Retinal pigment epithelial cell (primary cell): ENCODE results near the gene PMEPA1.

Source experiments
- DNase-seq: peaks from one replicate; pipeline ENCODE4 v3.0.0-alpha.2; 2010; ENCODE audit warnings: low read depth
- H3K4me3 ChIP-seq: 2 replicates; pipeline ENCODE4 v1.5.1; 2011; ENCODE audit warnings: mild to moderate bottlenecking, low read length, control low read depth, moderate library complexity
- CTCF ChIP-seq: conservative IDR thresholded peaks from 2 replicates; pipeline ENCODE4 v1.5.1; 2011; ENCODE audit warnings: low read depth, low read length, control low read depth, inconsistent platforms

PMEPA1 gene

GRCh38 chr20:57725636-57726035 lies 15.8 kb upstream of the PMEPA1 start:
- no peak for DNase-seq
- no peak for TF ChIP-seq CTCF
- no peak overlapping the region for H3K4me3 ChIP-seq

DNA sequence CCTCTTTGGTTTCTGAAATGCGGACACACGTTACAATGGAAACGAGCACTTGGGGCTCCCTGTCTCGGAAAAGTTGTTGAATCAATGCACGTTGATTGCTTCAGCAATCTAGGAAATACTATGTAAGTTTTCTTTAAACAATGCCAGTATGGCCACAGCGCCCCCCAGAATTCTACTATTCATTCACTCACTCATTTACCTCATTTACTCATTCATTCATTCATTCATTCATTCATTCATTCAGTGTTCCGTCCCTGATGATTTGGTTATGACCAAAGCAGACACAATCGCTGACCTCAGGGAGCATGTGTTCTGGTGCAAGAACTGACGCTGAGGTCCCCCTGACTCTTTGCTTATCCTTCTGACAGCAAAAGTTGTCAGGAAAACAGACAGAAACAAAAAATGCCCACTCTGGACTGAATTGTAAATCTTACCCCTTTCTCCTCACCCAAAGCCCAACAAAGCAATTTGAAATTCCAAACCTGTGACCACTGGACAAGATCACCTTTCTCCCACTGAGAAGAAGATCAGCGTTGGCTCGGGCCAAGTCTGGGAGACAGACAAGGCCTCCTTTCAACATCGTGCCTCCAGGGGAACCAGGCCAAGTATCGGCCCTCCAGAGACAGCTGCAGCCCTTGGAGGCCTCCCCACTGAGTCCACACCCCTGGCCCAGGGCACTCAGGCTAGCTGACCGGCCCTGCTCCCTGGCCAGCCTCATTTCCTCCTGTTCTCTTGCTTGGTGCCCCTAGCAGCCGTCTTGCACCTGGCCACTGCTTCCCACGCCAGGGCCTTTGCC lies 15.0 kb upstream of the PMEPA1 start:
- no peak for TF ChIP-seq CTCF
- DNase-seq: no peak
- no peak overlapping the region for H3K4me3 ChIP-seq

- no peak overlapping the region for H3K4me3 ChIP-seq
- no peak for TF ChIP-seq CTCF
- no peak for DNase-seq
Observed at GRCh38 chr20:57723816-57724215, 14.0 kb upstream of the PMEPA1 start.

GRCh38 chr20:57719951-57720350 lies 10.1 kb upstream of the PMEPA1 start:
- H3K4me3 ChIP-seq: no peak overlapping the region
- TF ChIP-seq CTCF: no peak
- no peak for DNase-seq

GRCh38 chr20:57718490-57719009 lies 8.7 kb upstream of the PMEPA1 start:
- peak; percentile 92 for DNase-seq
- H3K4me3 ChIP-seq: peak overlapping the region; percentile 45
- TF ChIP-seq CTCF: no peak

DNA sequence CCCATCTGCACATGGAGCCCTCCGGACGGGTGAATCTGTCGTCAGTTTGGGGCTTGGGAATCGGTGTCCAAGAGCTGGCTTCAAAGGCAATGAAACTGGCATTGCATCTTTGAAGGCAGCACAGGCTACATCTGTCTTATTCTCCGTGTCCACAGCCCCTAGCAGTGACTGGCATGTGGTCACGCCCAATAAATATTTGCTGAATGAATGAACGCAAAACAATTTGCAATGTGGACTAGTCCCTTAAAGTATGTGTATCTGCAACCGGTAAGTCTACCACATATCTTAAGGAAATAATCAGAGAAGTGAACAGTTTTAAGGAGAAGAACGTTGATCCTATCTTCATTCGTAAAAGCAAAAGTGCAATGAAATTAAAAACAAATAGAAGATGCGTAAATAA lies 8.0 kb upstream of the PMEPA1 start:
- no peak overlapping the region for H3K4me3 ChIP-seq
- no peak for TF ChIP-seq CTCF
- DNase-seq: no peak

DNA sequence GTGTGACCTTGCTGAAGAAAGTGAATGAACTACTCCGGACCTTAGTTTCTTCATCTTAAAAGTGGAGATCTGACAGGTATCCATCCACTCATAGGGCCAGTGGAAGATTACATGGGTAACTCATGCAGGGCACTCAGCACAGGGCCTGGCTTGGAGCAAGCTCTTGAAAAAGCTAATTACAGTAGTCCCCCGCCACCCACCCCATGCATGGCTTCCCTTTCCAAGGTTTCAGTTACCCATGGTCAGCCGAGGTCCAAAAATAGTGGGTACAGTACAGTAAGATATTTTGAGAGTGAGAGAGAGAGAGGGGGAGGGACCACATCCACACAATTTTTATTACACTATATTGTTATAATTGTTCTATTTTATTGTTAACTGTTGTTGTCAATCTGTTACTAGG lies 7.1 kb upstream of the PMEPA1 start:
- TF ChIP-seq CTCF: no peak
- H3K4me3 ChIP-seq: no peak overlapping the region
- no peak for DNase-seq
